ENCODE data around the gene ABCB9.

The ABCB9 gene

DNA sequence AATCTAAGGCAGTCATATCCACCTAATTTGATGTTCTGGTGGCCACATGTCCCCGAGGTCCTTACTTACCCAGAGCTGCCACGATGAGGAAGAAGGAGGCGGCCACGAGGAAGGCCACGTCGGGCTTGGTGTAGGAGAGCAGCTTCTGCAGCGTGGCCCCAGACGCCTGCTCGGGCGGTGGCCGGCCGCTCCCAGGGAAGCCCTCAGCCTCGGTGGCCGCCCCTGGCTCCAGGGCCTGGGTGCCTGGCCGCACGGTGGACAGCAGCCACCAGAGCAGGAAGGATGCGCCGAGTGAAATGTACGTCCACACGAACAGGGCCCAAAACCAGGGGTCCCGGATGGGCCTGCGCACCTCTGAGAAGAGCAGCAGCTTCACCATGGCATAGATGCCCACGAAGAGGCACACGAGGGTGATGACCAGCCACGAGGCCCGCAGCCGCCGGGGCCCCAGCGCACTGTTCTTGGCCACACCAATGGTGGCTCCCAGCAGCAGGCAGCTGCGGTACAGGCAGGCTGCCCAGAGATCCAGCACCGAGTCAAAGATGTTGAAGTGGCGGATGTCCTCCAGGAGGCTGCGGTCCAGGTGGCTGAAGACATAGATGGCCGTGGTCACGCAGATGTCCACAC, 6.6 kb downstream of the ABCB9 start (continued):
- TF ChIP-seq, protein P1, sequence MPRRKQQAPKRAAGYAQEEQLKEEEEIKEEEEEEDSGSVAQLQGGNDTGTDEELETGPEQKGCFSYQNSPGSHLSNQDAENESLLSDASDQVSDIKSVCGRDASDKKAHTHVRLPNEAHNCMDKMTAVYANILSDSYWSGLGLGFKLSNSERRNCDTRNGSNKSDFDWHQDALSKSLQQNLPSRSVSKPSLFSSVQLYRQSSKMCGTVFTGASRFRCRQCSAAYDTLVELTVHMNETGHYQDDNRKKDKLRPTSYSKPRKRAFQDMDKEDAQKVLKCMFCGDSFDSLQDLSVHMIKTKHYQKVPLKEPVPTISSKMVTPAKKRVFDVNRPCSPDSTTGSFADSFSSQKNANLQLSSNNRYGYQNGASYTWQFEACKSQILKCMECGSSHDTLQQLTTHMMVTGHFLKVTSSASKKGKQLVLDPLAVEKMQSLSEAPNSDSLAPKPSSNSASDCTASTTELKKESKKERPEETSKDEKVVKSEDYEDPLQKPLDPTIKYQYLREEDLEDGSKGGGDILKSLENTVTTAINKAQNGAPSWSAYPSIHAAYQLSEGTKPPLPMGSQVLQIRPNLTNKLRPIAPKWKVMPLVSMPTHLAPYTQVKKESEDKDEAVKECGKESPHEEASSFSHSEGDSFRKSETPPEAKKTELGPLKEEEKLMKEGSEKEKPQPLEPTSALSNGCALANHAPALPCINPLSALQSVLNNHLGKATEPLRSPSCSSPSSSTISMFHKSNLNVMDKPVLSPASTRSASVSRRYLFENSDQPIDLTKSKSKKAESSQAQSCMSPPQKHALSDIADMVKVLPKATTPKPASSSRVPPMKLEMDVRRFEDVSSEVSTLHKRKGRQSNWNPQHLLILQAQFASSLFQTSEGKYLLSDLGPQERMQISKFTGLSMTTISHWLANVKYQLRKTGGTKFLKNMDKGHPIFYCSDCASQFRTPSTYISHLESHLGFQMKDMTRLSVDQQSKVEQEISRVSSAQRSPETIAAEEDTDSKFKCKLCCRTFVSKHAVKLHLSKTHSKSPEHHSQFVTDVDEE (CRISPR knock-in tag; IDR thresholded peaks at IDR 0.05), result no peak

DNA sequence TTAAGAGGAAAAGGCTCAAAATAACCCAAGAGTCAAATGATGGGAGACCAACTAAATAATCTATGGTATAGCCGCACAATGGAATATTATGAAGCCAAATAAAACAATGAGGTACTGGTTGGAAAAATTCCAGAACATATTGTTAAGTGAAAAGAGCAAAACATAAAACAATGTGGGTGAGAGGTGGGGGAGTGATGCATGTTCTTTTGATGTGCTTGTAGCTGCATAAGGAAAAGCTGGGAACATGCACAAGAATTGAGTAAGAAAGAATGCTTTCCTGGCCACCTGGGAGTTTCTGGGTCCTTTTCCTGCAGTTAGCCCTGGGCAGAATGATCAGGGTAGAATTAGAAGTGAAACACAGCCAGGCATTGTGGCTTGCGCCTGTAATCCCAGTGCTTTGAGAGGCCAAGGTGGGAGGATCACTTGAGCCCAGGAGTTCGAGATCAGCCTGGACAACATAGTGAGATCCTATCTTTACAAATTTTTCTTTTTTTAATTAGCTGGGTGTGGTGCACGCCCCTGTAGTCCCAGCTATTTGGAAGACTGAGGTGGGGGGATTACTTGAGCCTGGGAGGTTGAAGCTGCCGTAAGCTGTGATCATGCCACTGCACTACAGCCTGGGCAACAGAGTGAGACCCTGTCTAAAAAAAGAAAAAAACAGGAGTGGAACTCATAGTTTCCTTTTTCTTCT, 7.9 kb downstream of the ABCB9 start:
- ATAC-seq, result no peak
- TF ChIP-seq ARNTL (CRISPR knock-in tag; IDR thresholded peaks at IDR 0.05; ENCODE audit: borderline replicate concordance, low read depth) (no peak), ESRRG (CRISPR knock-in tag; IDR thresholded peaks at IDR 0.05) (no peak), TOX (CRISPR knock-in tag; IDR thresholded peaks at IDR 0.05; ENCODE audit: borderline replicate concordance) (no peak)
- TF ChIP-seq, protein P2, sequence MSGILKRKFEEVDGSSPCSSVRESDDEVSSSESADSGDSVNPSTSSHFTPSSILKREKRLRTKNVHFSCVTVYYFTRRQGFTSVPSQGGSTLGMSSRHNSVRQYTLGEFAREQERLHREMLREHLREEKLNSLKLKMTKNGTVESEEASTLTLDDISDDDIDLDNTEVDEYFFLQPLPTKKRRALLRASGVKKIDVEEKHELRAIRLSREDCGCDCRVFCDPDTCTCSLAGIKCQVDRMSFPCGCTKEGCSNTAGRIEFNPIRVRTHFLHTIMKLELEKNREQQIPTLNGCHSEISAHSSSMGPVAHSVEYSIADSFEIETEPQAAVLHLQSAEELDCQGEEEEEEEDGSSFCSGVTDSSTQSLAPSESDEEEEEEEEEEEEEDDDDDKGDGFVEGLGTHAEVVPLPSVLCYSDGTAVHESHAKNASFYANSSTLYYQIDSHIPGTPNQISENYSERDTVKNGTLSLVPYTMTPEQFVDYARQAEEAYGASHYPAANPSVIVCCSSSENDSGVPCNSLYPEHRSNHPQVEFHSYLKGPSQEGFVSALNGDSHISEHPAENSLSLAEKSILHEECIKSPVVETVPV (CRISPR knock-in tag; IDR thresholded peaks at IDR 0.05), result no peak

DNA sequence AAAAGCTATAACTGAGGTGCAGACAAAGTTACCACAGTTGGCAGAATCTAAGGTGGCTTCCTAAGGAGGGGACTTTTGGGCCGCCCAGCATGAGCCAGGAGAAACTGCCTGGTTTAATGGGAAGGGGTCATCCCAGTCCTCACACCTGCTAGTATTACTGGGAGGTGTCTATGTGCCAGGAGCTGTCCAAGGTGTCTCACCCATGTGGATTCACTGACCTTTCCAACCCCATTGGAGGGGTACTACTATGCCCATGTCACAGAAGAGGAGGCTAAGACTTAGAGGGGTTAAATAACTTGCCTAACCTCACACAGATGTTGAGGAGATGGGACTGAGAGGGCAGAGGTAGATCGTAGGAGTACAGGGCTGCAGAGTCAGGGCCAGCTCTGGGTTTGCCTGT, 10.2 kb downstream of the ABCB9 start:
- no peak for ATAC-seq
- TF ChIP-seq GLIS3 (CRISPR knock-in tag; IDR thresholded peaks at IDR 0.05) (no peak), BACH2 (CRISPR knock-in tag; IDR thresholded peaks at IDR 0.05; ENCODE audit: borderline replicate concordance) (no peak), TOX (CRISPR knock-in tag; IDR thresholded peaks at IDR 0.05; ENCODE audit: borderline replicate concordance) (no peak), PPARA (CRISPR knock-in tag; IDR thresholded peaks at IDR 0.05; ENCODE audit: borderline replicate concordance) (no peak), RARB (CRISPR knock-in tag; IDR thresholded peaks at IDR 0.05) (no peak), ESRRG (CRISPR knock-in tag; IDR thresholded peaks at IDR 0.05) (no peak), ZNF8 (CRISPR knock-in tag; IDR thresholded peaks at IDR 0.05) (no peak), ARNTL (CRISPR knock-in tag; IDR thresholded peaks at IDR 0.05; ENCODE audit: borderline replicate concordance, low read depth) (no peak), OSR1 (CRISPR knock-in tag; IDR thresholded peaks at IDR 0.05) (no peak), CSDC2 (CRISPR knock-in tag; IDR thresholded peaks at IDR 0.05) (no peak), TCF4 (CRISPR knock-in tag; IDR thresholded peaks at IDR 0.05; ENCODE audit: borderline replicate concordance) (no peak), ZFP30 (CRISPR knock-in tag; IDR thresholded peaks at IDR 0.05) (no peak), ZFP3 (CRISPR knock-in tag; IDR thresholded peaks at IDR 0.05) (no peak), ZNF70 (CRISPR knock-in tag; IDR thresholded peaks at IDR 0.05) (no peak)
- TF ChIP-seq, protein P3, sequence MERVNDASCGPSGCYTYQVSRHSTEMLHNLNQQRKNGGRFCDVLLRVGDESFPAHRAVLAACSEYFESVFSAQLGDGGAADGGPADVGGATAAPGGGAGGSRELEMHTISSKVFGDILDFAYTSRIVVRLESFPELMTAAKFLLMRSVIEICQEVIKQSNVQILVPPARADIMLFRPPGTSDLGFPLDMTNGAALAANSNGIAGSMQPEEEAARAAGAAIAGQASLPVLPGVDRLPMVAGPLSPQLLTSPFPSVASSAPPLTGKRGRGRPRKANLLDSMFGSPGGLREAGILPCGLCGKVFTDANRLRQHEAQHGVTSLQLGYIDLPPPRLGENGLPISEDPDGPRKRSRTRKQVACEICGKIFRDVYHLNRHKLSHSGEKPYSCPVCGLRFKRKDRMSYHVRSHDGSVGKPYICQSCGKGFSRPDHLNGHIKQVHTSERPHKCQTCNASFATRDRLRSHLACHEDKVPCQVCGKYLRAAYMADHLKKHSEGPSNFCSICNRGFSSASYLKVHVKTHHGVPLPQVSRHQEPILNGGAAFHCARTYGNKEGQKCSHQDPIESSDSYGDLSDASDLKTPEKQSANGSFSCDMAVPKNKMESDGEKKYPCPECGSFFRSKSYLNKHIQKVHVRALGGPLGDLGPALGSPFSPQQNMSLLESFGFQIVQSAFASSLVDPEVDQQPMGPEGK (CRISPR knock-in tag; IDR thresholded peaks at IDR 0.05; ENCODE audit: borderline replicate concordance), result no peak
- TF ChIP-seq, protein P1 (CRISPR knock-in tag; IDR thresholded peaks at IDR 0.05), result no peak

DNA sequence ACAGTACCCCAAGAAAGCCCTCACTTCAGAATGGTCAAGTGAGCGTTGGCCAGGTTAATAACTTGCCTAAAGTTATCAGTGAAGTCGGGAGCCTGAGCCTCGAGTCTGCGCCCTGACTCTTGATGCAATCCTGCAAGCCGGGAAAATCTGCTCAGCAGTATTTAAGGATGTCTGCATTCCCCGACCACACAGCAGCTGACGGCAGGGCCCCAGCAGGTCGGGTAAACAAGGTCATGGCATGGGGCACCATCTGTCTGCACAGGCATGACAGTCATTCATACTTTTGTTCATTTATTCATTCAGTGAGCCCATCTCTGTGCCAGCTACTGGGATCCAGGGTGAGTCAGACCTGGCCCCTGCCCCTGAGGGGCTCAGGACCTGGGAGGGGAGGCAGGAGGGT, 11.1 kb downstream of the ABCB9 start:
- TF ChIP-seq ZNF8 (CRISPR knock-in tag; IDR thresholded peaks at IDR 0.05) (no peak), ZNF70 (CRISPR knock-in tag; IDR thresholded peaks at IDR 0.05) (no peak), TCF4 (CRISPR knock-in tag; IDR thresholded peaks at IDR 0.05; ENCODE audit: borderline replicate concordance) (no peak), RARB (CRISPR knock-in tag; IDR thresholded peaks at IDR 0.05) (no peak), ISL1 (CRISPR knock-in tag; IDR thresholded peaks at IDR 0.05) (no peak), ARNTL (CRISPR knock-in tag; IDR thresholded peaks at IDR 0.05; ENCODE audit: borderline replicate concordance, low read depth) (no peak), ESRRG (CRISPR knock-in tag; IDR thresholded peaks at IDR 0.05) (no peak), OSR1 (CRISPR knock-in tag; IDR thresholded peaks at IDR 0.05) (no peak), TOX (CRISPR knock-in tag; IDR thresholded peaks at IDR 0.05; ENCODE audit: borderline replicate concordance) (no peak)
- TF ChIP-seq, protein P3 (CRISPR knock-in tag; IDR thresholded peaks at IDR 0.05; ENCODE audit: borderline replicate concordance), result no peak
- no peak for ATAC-seq

All from SK-N-SH treated with all-trans-retinoic acid at 6 μM for 48 hours (cell line).